ENCODE measurements around the gene ARID1B.

ARID1B gene

DNA sequence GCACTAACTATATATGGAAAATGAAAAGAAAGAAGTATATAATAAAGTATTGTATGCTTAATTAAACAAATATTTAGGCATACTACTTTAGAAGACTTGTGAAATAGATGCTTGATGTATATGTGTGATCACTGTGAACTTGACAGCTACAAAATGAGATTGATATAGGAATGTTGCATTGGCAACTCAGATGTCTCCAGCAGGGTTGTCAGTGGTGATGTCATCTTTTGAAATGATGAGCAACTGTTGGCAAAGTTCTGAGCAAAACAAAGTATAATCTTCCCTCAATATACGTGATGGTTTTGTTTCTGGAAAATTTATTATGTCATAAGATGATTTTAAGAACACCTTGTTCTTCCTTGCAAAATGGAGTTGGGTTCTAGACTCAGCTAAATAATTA lies 133.8 kb downstream of the ARID1B start:
- no peak overlapping the region for H3K27ac ChIP-seq (ENCODE audit: low read depth, low read length)

DNA sequence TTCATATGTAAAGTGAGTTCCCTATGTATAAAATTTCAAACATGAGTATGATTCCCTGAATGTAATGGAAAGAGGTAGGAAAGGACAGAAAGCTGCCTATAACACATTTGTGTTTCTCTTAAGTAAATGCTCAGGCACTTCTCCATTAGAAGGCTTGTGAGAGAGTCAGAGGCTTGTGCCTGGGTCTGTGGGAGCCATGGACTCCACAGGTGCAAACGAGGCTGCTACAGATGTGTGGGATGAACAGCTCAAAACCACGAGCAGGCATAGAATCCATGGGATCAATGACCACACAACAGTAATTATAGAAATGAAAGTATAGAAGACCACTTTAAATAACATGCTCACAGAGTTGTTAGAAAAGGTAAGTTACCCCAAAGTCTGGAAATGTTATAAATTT lies 134.4 kb downstream of the ARID1B start:
- no peak overlapping the region for H3K27ac ChIP-seq (ENCODE audit: low read depth, low read length)
- H3K4me3 ChIP-seq (ENCODE audit: low read depth, low read length): no peak overlapping the region
- peaks cover 19% of the 10 kb centered on the region; the same call in 1 of the 2 replicates for H3K4me1 ChIP-seq (ENCODE audit: control insufficient read depth, insufficient read depth, low read length)
- no peaks in the 10 kb centered on the region for H3K36me3 ChIP-seq (ENCODE audit: control insufficient read depth, insufficient read depth, low read length)
- H3K9ac ChIP-seq (ENCODE audit: low read depth, low read length): no peak overlapping the region
- no peaks in the 10 kb centered on the region for H3K9me3 ChIP-seq (ENCODE audit: control insufficient read depth, insufficient read depth, low read length)
- no peaks in the 10 kb centered on the region for H3K27me3 ChIP-seq (ENCODE audit: control insufficient read depth, insufficient read depth, low read length)

More for the DNA sequence above, 133.8 kb downstream of the ARID1B start:
- H3K9ac ChIP-seq (ENCODE audit: low read depth, low read length): no peak overlapping the region
- no peak overlapping the region for H3K4me3 ChIP-seq (ENCODE audit: low read depth, low read length)
- no peaks in the 10 kb centered on the region for H3K27me3 ChIP-seq (ENCODE audit: control insufficient read depth, insufficient read depth, low read length)
- H3K4me1 ChIP-seq (ENCODE audit: control insufficient read depth, insufficient read depth, low read length): peaks cover 19% of the 10 kb centered on the region; the same call in 1 of the 2 replicates
- no peaks in the 10 kb centered on the region for H3K36me3 ChIP-seq (ENCODE audit: control insufficient read depth, insufficient read depth, low read length)
- no peaks in the 10 kb centered on the region for H3K9me3 ChIP-seq (ENCODE audit: control insufficient read depth, insufficient read depth, low read length)

DNA sequence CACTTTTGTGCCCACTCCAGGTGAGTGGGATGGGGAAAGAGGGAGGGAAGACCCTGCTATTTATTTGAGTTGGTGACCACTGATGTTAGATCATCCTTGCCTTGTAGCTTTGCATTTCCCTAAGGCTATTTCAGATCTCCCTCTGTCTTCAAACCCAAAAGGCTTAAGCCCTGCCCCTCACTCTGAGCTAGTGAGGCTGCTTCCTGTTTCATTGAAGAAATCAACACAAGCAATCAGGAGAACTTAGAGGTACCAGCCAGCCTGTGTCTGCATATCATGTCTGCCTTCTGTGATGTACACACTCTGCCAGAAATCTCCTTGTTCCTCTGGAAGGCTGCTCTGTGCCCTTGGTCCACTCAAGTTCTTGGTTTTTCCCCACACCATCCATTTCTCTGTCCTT lies 135.3 kb downstream of the ARID1B start:
- Histone ChIP-seq H3K36me3 (ENCODE audit: control insufficient read depth, insufficient read depth, low read length) (no peaks in the 10 kb centered on the region), H3K4me1 (ENCODE audit: control insufficient read depth, insufficient read depth, low read length) (peaks cover 23% of the 10 kb centered on the region; the same call in 1 of the 2 replicates), H3K27me3 (ENCODE audit: control insufficient read depth, insufficient read depth, low read length) (no peaks in the 10 kb centered on the region), H3K4me3 (ENCODE audit: low read depth, low read length) (no peak overlapping the region), H3K9me3 (ENCODE audit: control insufficient read depth, insufficient read depth, low read length) (no peaks in the 10 kb centered on the region), H3K9ac (ENCODE audit: low read depth, low read length) (no peak overlapping the region), H3K27ac (ENCODE audit: low read depth, low read length) (no peak overlapping the region)

DNA sequence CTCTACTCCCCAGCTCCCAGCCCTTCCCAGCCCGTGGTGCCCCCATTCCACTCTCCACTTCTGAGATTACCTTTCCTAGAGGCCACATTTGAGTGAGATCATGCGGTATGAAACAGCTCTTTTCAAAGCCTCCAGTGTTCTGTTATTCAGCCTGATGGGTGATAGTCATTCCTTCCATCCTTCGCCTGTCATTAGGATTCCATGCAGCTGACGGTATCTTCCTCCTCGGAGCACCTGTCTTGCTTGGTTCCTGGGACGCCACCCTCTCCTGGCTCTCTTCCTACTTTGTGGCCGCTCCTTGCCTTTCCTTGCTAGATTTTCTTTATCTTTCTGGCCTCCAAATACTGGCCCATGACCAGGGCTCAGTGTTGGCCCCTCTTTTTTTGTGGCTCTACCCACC lies 137.0 kb downstream of the ARID1B start:
- H3K36me3 ChIP-seq (ENCODE audit: control insufficient read depth, insufficient read depth, low read length): no peaks in the 10 kb centered on the region
- H3K4me1 ChIP-seq (ENCODE audit: control insufficient read depth, insufficient read depth, low read length): peaks cover 31% of the 10 kb centered on the region; the same call in 1 of the 2 replicates

DNA sequence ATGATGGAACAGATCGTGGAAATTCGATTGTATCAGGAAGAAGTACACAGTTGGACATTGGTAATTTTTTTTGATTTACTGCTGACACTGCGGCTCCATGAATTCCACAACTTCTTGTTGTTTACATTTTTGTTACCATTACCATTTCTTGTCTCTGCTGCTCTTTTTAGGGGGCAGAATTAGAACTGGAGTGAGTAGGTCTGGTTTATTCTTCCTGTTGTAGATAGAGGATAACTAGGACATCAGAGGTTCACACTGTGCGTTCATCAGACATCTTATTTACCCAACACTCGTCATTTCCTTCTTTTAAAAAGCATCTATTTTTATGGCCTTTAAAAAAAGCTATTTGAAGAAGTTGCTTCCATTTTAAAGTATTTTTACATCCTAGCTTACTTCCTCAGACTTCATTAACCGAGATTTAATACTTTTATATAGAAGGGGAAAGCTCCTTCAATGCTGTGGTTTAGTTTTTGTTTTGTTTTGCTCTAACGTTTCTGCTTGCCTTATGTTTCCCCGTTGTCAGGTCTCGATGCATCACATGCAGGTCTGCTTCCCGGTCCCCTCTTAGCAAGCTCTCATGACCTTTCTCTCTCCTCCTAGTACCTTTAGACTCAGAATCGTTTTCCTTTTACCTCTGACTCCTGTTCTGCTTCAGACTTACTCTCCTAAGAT lies 139.1 kb downstream of the ARID1B start:
- H3K4me1 ChIP-seq (ENCODE audit: control insufficient read depth, insufficient read depth, low read length): peaks cover 42% of the 10 kb centered on the region
- no peak overlapping the region for H3K4me3 ChIP-seq (ENCODE audit: low read depth, low read length)
- no peaks in the 10 kb centered on the region for H3K9me3 ChIP-seq (ENCODE audit: control insufficient read depth, insufficient read depth, low read length)
- H3K9ac ChIP-seq (ENCODE audit: low read depth, low read length): no peak overlapping the region
- H3K27ac ChIP-seq (ENCODE audit: low read depth, low read length): no peak overlapping the region
- H3K36me3 ChIP-seq (ENCODE audit: control insufficient read depth, insufficient read depth, low read length): no peaks in the 10 kb centered on the region
- no peaks in the 10 kb centered on the region for H3K27me3 ChIP-seq (ENCODE audit: control insufficient read depth, insufficient read depth, low read length)

More for the DNA sequence above, 137.0 kb downstream of the ARID1B start:
- Histone ChIP-seq H3K9me3 (ENCODE audit: control insufficient read depth, insufficient read depth, low read length) (no peaks in the 10 kb centered on the region), H3K27ac (ENCODE audit: low read depth, low read length) (no peak overlapping the region), H3K4me3 (ENCODE audit: low read depth, low read length) (no peak overlapping the region), H3K9ac (ENCODE audit: low read depth, low read length) (no peak overlapping the region), H3K27me3 (ENCODE audit: control insufficient read depth, insufficient read depth, low read length) (no peaks in the 10 kb centered on the region)

DNA sequence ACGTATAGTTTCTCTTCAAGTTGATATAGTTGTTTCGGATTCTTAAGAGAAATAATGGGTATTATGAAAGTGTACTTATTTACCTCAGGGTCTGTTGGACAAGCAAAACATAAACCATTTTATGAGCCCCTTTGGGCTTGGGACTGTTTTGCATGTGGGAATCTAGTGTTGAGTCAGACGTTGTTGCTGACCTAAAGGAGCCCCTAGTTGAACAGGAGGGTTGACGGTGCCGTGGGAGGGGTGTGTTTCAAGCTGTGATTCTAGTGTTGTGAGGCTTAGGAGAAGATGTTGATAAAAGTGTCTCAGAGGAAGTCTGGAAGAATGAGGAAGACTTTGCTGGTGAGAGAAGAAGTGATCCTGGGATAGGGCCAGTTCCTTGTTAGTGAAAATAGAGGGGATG lies 140.0 kb downstream of the ARID1B start:
- H3K4me1 ChIP-seq (ENCODE audit: control insufficient read depth, insufficient read depth, low read length): peaks cover 33% of the 10 kb centered on the region
- no peaks in the 10 kb centered on the region for H3K36me3 ChIP-seq (ENCODE audit: control insufficient read depth, insufficient read depth, low read length)
- no peak overlapping the region for H3K27ac ChIP-seq (ENCODE audit: low read depth, low read length)
- no peaks in the 10 kb centered on the region for H3K9me3 ChIP-seq (ENCODE audit: control insufficient read depth, insufficient read depth, low read length)
- H3K4me3 ChIP-seq (ENCODE audit: low read depth, low read length): no peak overlapping the region
- H3K9ac ChIP-seq (ENCODE audit: low read depth, low read length): no peak overlapping the region
- no peaks in the 10 kb centered on the region for H3K27me3 ChIP-seq (ENCODE audit: control insufficient read depth, insufficient read depth, low read length)

DNA sequence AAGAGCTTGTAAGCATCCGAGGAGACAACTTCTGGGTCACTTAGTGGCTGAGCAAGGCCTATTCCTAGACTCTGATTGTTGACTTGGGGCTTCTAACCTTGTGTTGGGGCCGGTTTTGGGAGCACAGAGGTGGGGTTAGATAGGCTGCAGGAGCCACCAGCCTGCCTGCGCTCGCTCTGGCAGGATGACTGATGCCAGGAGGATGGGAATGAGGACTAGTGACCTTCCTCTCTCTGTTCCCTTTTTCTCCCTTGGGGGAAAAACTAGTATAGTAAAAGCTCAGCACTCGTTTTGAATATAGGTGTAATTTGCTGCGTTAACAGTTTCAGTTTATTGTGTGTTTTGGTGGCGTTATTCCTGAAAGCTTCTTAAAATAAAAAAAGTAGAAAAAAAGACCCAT lies 141.5 kb downstream of the ARID1B start:
- Histone ChIP-seq H3K9me3 (ENCODE audit: control insufficient read depth, insufficient read depth, low read length) (no peaks in the 10 kb centered on the region), H3K9ac (ENCODE audit: low read depth, low read length) (no peak overlapping the region), H3K4me3 (ENCODE audit: low read depth, low read length) (no peak overlapping the region), H3K27me3 (ENCODE audit: control insufficient read depth, insufficient read depth, low read length) (no peaks in the 10 kb centered on the region), H3K36me3 (ENCODE audit: control insufficient read depth, insufficient read depth, low read length) (no peaks in the 10 kb centered on the region), H3K4me1 (ENCODE audit: control insufficient read depth, insufficient read depth, low read length) (peaks cover 31% of the 10 kb centered on the region), H3K27ac (ENCODE audit: low read depth, low read length) (peak overlapping the region; percentile 22)

DNA sequence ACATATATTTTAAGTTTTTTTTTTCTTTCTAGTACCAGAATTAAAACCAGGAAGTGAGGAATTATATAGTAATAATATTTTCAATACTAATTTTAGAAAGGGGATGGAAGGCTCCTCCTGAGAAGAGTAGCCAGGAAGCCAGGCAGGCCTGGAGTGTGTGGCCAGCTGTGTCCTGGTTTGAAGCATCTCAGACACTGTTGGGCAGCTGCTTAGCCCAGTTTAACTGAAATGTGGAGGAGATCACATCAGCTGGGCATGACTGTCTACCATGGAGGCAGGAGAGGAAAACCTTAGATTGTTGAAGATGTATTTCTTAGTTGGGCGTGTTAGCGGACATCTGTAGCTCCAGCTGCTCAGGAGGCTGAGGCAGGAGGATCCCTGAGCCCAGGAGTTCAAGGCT lies 142.2 kb downstream of the ARID1B start:
- no peaks in the 10 kb centered on the region for H3K9me3 ChIP-seq (ENCODE audit: control insufficient read depth, insufficient read depth, low read length)
- H3K27ac ChIP-seq (ENCODE audit: low read depth, low read length): no peak overlapping the region
- no peaks in the 10 kb centered on the region for H3K36me3 ChIP-seq (ENCODE audit: control insufficient read depth, insufficient read depth, low read length)
- no peak overlapping the region for H3K4me3 ChIP-seq (ENCODE audit: low read depth, low read length)
- no peaks in the 10 kb centered on the region for H3K27me3 ChIP-seq (ENCODE audit: control insufficient read depth, insufficient read depth, low read length)
- no peak overlapping the region for H3K9ac ChIP-seq (ENCODE audit: low read depth, low read length)
- H3K4me1 ChIP-seq (ENCODE audit: control insufficient read depth, insufficient read depth, low read length): peaks cover 33% of the 10 kb centered on the region

DNA sequence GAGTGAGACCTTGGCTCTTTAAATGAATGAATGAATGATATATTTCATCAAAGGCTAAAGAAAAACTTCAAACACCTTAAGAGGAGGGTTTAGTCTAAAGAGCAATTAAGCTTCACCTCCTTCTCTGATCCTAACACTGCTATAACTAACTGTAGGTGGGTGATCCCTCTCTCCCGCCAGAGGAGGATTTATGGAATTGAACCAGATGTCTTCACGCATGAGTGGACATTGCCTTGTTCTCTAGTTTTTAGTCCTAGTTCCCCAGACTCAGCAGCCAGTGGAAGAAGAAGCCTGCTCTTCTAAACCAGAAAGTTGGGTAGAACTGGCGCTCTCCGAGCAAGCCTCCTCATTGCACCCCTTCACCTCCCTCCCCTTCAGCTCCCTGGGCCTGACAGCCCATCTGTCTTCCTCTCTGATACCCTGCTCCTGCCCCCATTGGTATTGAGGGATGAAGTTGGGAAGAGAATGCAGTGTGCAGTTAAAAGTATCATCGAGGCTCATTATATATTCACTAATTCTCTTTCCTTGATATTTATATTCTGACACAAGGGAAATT lies 142.7 kb downstream of the ARID1B start:
- no peaks in the 10 kb centered on the region for H3K9me3 ChIP-seq (ENCODE audit: control insufficient read depth, insufficient read depth, low read length)
- no peaks in the 10 kb centered on the region for H3K27me3 ChIP-seq (ENCODE audit: control insufficient read depth, insufficient read depth, low read length)
- no peak overlapping the region for H3K9ac ChIP-seq (ENCODE audit: low read depth, low read length)
- H3K36me3 ChIP-seq (ENCODE audit: control insufficient read depth, insufficient read depth, low read length): no peaks in the 10 kb centered on the region
- H3K4me3 ChIP-seq (ENCODE audit: low read depth, low read length): no peak overlapping the region
- peaks cover 31% of the 10 kb centered on the region for H3K4me1 ChIP-seq (ENCODE audit: control insufficient read depth, insufficient read depth, low read length)
- H3K27ac ChIP-seq (ENCODE audit: low read depth, low read length): no peak overlapping the region

DNA sequence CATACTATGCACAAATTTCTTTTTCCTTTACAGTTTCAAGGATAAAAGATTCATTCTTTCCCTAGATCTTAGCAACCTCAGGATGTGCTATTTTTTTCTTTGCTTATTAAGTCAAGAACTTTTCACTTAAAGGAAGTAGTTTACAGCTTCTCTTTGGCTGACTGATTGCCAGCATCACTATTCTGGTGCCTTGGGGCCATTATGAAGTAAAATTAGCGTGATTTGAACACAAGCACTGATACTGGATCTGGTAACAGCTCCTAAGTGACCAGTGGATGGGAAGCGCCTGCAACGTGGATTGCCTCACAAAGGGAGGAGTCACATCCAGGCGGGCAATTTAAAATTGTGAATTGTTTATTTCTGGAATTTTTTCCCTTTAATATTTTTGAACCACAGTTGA lies 147.1 kb downstream of the ARID1B start:
- Histone ChIP-seq H3K27me3 (ENCODE audit: control insufficient read depth, insufficient read depth, low read length) (no peaks in the 10 kb centered on the region), H3K4me3 (ENCODE audit: low read depth, low read length) (no peak overlapping the region), H3K4me1 (ENCODE audit: control insufficient read depth, insufficient read depth, low read length) (peaks cover 33% of the 10 kb centered on the region), H3K27ac (ENCODE audit: low read depth, low read length) (no peak overlapping the region), H3K9ac (ENCODE audit: low read depth, low read length) (no peak overlapping the region), H3K9me3 (ENCODE audit: control insufficient read depth, insufficient read depth, low read length) (no peaks in the 10 kb centered on the region), H3K36me3 (ENCODE audit: control insufficient read depth, insufficient read depth, low read length) (no peaks in the 10 kb centered on the region)

DNA sequence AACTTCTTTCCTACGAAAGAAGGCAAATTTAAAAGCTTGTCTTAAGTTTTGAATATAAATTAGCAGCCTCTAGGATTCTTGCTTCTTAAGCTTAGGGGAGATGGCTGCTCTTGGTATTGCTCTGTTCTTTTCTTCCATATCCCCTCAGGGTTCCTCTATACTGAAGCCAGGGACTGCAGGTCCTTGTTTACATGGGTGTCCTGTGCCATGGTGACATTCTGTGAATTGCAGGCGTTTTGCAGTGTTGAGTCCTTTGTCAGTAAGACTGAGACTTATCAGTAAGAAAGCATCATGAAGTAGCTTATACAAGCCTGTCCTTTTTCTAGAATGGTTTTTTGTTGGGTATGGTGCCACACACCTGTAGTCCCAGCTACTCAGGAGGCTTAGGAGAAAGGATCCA lies 147.8 kb downstream of the ARID1B start:
- Histone ChIP-seq H3K4me1 (ENCODE audit: control insufficient read depth, insufficient read depth, low read length) (peaks cover 27% of the 10 kb centered on the region), H3K36me3 (ENCODE audit: control insufficient read depth, insufficient read depth, low read length) (no peaks in the 10 kb centered on the region), H3K27ac (ENCODE audit: low read depth, low read length) (no peak overlapping the region), H3K27me3 (ENCODE audit: control insufficient read depth, insufficient read depth, low read length) (no peaks in the 10 kb centered on the region), H3K4me3 (ENCODE audit: low read depth, low read length) (no peak overlapping the region), H3K9ac (ENCODE audit: low read depth, low read length) (no peak overlapping the region), H3K9me3 (ENCODE audit: control insufficient read depth, insufficient read depth, low read length) (no peaks in the 10 kb centered on the region)
